ENCODE measurements around the gene SLC39A2.

SLC39A2 gene

GRCh38 chr14:21017528-21018245 is 18.6 kb downstream of the SLC39A2 start:
- Histone ChIP-seq H3K79me2 (ENCODE audit: insufficient read depth, low read depth) (no peaks in the 10 kb centered on the region), H2AFZ (ENCODE audit: low read depth) (no peak overlapping the region), H3K27me3 (ENCODE audit: insufficient read depth, low read depth) (no peaks in the 10 kb centered on the region), H4K20me1 (ENCODE audit: insufficient read depth) (no peaks in the 10 kb centered on the region), H3K4me3 (IDR thresholded peaks at IDR 0.05; ENCODE audit: insufficient read depth, low read depth, low read length) (no peak overlapping the region), H3K9ac (no peak overlapping the region), H3K4me2 (no peak overlapping the region), H3K36me3 (ENCODE audit: insufficient read depth) (no peaks in the 10 kb centered on the region), H3K27ac (no peak overlapping the region), H3K4me1 (ENCODE audit: low read depth, poor library complexity, severe bottlenecking) (no peaks in the 10 kb centered on the region)
- no peak for TF ChIP-seq CTCF (conservative IDR thresholded peaks at IDR 0.05; ENCODE audit: low read depth, low read length)

- no peak overlapping the region for H3K9ac ChIP-seq
- no peak overlapping the region for H2AFZ ChIP-seq (ENCODE audit: low read depth)
- H3K4me2 ChIP-seq = no peak overlapping the region
- H3K4me3 ChIP-seq (IDR thresholded peaks at IDR 0.05; ENCODE audit: insufficient read depth, low read depth, low read length) = no peak overlapping the region
- H3K4me1 ChIP-seq (ENCODE audit: low read depth, poor library complexity, severe bottlenecking) = no peaks in the 10 kb centered on the region
- no peaks in the 10 kb centered on the region for H4K20me1 ChIP-seq (ENCODE audit: insufficient read depth)
- no peaks in the 10 kb centered on the region for H3K27me3 ChIP-seq (ENCODE audit: insufficient read depth, low read depth)
- H3K79me2 ChIP-seq (ENCODE audit: insufficient read depth, low read depth) = no peaks in the 10 kb centered on the region
- H3K27ac ChIP-seq = no peak overlapping the region
- H3K36me3 ChIP-seq (ENCODE audit: insufficient read depth) = no peaks in the 10 kb centered on the region
- TF ChIP-seq CTCF (conservative IDR thresholded peaks at IDR 0.05; ENCODE audit: low read depth, low read length) = no peak
These were observed 19.2 kb downstream of the SLC39A2 start for GRCh38 chr14:21018286-21018685.

GRCh38 chr14:21018781-21019180 is 19.7 kb downstream of the SLC39A2 start:
- H3K79me2 ChIP-seq (ENCODE audit: insufficient read depth, low read depth) = no peaks in the 10 kb centered on the region
- no peak for TF ChIP-seq CTCF (conservative IDR thresholded peaks at IDR 0.05; ENCODE audit: low read depth, low read length)
- no peak overlapping the region for H3K4me3 ChIP-seq (IDR thresholded peaks at IDR 0.05; ENCODE audit: insufficient read depth, low read depth, low read length)
- H4K20me1 ChIP-seq (ENCODE audit: insufficient read depth) = no peaks in the 10 kb centered on the region
- no peaks in the 10 kb centered on the region for H3K27me3 ChIP-seq (ENCODE audit: insufficient read depth, low read depth)
- H2AFZ ChIP-seq (ENCODE audit: low read depth) = no peak overlapping the region
- H3K36me3 ChIP-seq (ENCODE audit: insufficient read depth) = no peaks in the 10 kb centered on the region
- no peak overlapping the region for H3K27ac ChIP-seq
- no peak overlapping the region for H3K9ac ChIP-seq
- no peak overlapping the region for H3K4me2 ChIP-seq
- no peaks in the 10 kb centered on the region for H3K4me1 ChIP-seq (ENCODE audit: low read depth, poor library complexity, severe bottlenecking)

- H3K9ac ChIP-seq = no peak overlapping the region
- H3K4me2 ChIP-seq = no peak overlapping the region
- no peak for TF ChIP-seq CTCF (conservative IDR thresholded peaks at IDR 0.05; ENCODE audit: low read depth, low read length)
- no peak overlapping the region for H3K4me3 ChIP-seq (IDR thresholded peaks at IDR 0.05; ENCODE audit: insufficient read depth, low read depth, low read length)
- no peak overlapping the region for H3K27ac ChIP-seq
- no peaks in the 10 kb centered on the region for H3K79me2 ChIP-seq (ENCODE audit: insufficient read depth, low read depth)
- no peaks in the 10 kb centered on the region for H3K4me1 ChIP-seq (ENCODE audit: low read depth, poor library complexity, severe bottlenecking)
- H3K36me3 ChIP-seq (ENCODE audit: insufficient read depth) = no peaks in the 10 kb centered on the region
- H2AFZ ChIP-seq (ENCODE audit: low read depth) = no peak overlapping the region
- no peaks in the 10 kb centered on the region for H3K27me3 ChIP-seq (ENCODE audit: insufficient read depth, low read depth)
- H4K20me1 ChIP-seq (ENCODE audit: insufficient read depth) = no peaks in the 10 kb centered on the region
These were observed 20.3 kb downstream of the SLC39A2 start for GRCh38 chr14:21019366-21019765.

Measured in KMS-11 (cell line).